Fibroblast of gingiva (primary cell): ENCODE data around the gene THTPA.

Source experiments
- DNase-seq: peaks from one replicate; pipeline ENCODE4 v3.0.0-alpha.2; 2011; ENCODE audit warnings: low read depth

Gene THTPA

DNA sequence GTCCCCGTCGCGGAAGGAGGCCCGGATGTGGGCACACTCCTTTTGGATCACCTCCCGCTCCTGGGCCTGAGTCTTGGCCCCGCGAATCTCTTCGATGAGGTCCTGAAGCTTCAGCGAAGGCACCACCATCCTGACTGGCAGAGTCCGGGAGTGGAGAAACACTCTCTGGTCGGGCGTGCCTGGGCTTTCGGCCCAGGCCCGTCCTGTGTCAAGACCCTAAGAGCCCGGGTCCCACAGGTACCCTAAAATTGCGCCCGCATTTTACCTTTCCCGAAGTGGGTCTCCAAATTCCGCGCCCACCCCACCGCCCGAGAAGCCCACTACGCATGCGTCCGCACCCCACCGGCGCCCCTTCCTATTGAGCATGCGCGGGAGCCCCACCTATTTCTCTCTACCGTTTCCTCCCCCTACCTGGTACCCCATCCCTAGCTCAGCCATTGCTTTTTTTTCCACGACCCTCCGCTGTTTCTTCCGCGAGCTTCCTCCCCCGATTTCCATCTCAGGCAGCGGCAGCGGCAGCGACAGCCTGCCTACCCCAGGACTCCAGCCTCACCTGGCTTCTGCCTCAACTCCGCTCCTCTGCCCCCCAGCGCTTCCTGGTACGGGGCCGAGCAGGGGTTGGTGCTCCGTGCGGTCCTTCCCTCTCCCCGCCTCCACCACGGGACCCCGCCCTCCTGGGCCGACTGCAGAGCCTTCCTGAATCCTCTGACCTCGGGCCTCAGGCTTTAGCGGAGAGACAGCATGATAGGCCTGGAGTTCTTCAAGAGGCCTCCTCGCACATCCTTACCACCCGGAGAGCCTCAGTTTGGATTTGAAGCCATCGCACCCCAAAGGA, 11.3 kb downstream of the THTPA start, which contains the start of gene AP1G2:
Gene AP1G2 (minus strand): TSS at position 606 of the 835 bp plus-strand sequence. CDS start 477 bp downstream, at position 129.
- DNase-seq = peak; percentile 60

DNA sequence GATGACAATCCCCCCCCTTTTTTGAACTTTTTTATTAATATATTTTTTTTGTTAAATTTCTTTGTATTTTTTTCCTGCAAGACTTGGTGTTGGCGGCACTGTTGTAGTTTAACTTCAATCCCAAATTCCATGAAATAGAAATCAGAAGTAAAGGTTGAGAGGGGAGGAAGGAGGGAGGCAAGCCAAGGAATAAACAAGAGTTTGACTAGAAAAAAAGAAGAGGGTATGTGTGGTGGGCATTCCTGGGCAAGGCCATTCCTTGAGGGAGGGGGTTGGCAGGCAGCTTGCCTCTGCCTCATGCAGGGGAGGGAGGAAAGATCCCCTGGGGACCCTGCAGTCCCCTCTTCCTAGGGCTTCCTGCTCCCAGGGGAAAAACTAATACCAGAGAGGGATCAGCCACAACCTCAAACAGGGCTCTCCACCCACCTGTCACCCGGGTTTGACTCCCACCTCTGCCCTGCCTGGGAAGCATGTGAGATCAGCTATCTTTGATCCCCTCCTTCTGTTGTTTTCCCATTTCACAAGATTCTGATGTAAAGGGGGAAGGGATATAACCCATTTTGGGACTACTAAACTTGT, 12.0 kb downstream of the THTPA start:
- DNase-seq = no peak

DNA sequence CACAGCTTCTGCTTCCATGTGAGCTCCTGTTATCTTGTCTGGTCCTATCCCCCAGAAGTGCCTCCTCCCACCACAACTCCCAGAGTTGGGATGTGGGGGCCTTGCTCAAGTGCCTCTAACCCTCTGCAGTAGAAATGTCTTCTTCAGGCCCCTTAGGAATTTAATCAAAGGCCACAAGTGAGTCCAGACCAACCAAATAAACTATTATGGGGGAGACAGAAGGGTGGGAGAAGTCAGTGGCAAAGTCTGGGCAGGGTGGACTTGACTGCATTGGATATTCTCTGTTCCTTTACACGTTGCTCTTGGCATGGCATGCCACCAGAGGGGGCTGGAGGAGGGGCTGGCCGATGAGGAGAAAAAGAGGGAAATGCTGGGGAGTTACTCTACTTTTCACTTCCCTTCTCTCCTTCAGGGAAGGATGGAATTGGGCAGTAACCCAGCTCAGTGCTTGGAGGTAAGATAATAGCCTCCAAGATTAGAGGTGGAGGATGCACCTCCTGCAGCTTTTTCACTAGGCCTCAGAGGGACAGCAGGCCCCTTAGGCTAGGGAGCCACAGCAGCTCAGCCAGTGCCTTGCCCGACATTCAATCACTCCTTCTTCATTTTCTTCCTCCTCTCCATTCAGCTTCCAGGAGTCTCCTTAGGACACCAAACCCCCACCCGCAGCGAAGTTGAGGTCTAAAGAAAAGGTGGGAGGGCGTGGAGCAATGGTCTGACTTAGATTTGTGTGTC, 12.7 kb downstream of the THTPA start:
- no peak for DNase-seq

DNA sequence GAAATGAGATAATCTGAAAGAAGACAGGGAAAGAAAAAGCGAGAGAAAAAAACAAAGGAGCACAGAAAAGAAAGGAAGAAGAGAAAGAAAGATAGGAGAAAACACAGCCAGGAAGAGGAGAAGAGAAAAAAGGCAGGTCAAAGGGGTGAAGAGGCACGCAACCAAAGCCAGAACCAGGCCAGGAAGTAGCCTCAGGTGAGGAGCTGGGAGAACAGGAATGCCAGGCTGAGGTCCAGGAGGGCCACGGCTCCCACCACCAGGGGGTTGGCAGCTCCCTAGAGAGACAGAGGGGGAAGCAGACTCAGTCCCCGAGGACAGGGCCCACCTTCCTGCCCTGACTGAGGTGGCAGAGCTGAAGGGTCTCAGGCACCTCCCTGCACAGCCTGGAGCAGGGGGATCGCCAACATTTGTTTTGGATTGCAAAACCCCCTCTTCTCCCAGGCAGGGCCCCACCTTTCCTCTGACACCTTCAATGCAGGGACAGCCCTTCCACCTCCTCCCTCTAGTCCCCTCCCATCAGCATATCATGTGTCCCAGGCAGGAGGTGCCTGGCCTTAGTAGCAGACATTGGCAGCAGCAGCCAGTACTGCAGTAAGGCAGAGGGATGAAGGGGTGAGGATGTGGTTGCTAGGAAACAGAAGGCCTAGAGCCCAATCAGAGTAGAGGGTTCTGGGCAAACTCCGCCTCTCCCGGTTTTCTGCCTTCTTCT, 13.5 kb downstream of the THTPA start:
- no peak for DNase-seq

DNA sequence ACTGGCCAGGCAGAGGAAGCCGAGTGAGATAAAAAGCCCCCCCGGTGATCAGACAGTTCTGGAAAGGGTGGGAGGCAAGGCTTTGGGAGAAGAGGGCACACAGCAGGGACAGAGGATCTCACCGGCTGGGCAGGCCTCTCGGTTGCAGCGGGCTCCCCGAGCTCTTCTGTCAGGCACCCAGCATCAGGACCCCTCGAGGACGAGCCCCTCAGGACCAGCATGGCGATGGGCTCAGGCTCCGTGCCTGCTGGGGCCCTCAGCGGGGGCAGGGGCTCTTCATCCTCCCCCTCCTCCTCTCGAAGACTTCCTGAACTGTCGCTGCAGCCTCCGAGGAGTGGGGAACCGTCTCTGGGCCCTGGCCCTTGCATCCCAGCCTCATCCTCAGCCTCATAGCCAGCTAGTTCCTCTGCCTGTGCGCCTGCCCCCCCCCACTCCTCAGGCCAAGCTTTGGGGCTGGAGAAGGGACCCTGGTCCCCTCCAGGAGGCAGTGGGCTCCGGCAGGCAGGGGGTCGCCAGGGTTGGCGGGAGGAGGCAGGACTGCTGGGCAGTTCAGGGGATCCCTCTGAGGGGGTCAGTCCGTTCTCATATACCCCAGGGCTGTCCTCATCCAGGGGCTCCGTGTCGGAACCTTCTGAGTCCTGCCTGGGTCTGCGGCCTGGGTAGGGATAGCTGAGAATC, 14.9 kb downstream of the THTPA start:
- DNase-seq = no peak

DNA sequence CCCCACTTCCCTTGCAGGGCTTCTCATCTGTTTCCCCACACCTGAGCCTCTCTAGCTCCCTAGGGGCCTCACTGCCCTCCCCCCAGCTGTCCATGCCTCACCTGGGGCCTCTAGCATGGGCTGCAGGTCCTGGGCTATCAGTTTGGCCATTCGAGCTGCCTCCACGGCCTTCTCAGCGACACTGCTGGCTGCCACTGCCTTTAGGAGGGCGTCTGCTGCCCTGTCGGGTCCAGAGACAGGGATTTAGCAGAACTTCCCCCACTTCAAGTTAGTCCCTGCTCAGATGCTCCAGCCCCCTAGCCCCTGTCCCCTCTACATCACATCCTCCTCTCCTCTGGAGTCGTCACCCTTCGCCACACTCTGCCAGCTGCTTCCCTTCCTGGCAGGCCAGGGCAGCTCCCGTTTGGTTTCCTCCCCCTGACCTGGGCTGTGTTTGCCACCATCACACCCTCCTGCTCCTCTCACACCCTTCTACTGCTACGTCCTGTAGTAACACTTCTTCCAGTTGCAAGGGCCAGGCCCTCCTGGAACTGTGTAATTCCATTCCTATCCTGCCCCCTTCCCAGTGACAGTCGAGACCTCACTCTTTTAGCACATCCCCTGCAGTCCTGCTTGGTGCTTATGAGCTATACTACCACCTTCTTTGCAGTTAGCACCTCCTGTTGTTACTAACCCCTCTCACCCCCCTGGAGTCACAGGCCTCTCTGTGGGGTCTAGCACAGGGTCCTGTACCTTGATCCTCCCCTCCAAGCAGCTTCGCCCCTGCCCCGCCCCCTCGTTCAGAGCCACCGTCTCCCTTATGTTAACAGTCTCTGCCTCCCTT, 15.8 kb downstream of the THTPA start:
- DNase-seq = no peak

DNA sequence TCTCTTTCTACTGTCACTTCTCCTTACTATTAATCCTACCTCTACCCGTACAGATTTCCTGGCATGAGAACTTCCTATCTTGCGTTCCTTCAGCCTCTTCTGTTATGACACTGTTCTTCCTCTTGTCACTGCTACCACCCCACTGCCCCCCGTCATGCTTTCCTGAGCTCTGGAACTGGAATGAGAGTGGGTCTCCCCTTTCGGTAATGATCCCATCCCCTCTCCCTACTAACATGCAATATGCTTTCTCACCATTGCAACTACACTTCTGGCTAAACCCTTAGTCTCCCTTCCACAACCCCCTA, 16.4 kb downstream of the THTPA start:
- no peak for DNase-seq

DNA sequence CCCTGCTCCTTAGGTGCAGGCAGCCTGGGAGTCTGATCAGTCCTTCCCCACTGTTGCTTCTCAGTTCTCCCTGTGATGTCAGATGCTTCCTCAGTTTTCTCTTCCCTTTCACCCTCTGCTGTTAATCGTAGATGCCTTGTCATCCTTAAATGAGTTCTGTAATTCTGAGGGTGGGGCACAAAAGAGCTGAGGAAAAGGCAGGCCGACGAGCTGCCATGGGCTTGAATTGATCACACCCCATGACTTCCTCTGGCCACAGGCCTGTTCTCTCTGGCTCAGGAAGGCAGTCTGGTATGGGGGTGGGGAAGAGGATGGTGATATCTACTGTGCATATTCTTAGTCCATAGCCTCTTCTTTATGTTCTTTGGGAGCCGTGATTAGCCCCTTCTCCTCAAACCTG, 16.8 kb downstream of the THTPA start:
- DNase-seq = no peak

DNA sequence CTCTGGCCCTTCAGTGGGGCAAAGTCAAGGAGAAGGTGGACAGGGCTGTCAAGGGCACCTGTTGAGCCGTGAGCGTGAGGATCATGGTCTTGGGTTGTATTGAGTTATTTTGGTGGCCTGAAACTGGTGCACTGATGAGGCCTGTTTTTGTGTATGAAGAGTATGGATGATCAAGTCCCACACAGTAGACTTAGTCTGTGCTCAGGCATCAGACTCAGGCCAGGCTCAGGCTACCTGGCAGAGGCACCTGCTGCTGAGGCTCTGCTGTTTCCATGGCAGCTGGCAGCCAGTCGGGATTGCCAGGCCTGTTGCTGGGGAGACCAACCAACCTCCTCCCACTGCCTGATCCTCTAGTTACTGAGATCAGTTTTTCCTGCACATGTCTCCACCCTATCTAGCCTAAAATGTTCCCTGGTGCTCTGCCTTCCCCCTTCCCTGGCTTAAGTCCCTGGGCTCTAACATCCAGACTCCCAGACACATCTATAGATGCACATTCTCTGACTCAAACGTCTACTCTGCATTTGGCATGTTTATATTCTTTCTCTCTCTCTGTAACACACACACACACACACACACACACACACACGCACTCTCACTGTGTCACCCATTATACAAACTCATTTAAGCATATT, 17.4 kb downstream of the THTPA start:
- no peak for DNase-seq

DNA sequence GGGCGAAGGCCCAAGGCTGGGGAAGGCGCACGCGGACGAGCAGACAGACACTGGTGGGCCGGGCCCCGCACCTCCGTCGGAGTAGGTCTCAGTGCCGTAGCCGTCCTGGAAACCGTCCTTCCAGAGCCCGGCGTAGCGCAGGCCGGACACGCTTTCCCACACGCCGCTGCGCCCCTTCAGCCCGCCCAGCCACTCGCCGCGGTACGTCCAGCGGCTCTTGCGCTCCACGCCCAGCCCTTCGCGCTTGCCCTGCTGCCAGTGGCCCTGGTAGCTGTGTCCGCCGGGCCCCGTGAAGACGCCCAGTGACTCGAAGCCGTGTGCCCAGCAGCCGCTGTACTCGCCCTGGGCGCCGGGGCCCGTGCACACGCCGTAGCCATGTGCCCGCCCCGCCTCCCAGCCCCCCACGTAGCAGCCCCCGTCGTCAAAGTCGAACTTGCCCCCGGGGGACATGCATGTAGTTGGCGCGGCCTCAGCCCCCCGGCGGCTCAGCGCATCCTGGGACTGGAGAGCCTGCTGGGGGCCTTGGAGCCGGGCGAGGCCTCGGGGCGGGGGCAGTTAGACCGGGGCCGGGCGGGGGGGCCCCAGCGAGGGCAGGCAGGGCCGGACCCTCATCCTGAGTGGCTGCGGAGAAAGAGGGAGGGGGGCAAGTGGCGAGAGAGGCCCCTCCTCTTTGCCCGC, 21.1 kb downstream of the THTPA start:
- DNase-seq = no peak

DNA sequence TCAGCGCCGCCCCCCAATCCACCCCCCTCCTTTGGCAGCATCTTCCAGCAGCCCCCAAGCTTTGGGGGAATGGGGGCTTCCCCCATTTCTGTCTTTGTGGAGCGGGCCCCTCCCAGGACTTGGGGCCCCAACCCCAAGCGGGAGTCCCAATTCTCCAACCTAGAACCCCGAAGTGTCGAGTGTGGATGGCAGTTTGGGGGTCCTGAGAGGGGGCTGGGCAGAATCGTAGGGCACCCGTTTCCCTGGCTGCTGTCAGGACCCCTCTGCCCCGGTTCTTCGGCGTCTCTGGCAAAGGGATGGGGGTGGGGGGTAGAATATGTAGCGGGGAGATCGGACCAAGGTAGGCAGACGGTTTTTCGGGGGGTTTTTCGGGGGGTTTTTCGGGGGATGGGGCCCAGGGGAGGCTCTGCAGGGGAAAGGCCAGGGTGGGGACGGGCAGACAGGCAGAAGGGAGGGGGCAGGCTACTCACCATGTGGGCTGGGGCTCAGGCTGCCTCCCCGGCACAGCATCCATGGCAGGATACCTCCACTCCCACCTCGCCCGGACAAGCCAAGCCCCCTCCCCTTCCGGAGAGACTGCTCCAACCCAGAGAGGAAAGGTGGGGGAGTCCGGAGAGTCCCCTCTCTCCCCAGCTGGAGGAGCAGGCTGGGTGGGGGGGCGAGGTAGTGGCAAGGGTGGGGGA, 21.8 kb downstream of the THTPA start:
- no peak for DNase-seq

DNA sequence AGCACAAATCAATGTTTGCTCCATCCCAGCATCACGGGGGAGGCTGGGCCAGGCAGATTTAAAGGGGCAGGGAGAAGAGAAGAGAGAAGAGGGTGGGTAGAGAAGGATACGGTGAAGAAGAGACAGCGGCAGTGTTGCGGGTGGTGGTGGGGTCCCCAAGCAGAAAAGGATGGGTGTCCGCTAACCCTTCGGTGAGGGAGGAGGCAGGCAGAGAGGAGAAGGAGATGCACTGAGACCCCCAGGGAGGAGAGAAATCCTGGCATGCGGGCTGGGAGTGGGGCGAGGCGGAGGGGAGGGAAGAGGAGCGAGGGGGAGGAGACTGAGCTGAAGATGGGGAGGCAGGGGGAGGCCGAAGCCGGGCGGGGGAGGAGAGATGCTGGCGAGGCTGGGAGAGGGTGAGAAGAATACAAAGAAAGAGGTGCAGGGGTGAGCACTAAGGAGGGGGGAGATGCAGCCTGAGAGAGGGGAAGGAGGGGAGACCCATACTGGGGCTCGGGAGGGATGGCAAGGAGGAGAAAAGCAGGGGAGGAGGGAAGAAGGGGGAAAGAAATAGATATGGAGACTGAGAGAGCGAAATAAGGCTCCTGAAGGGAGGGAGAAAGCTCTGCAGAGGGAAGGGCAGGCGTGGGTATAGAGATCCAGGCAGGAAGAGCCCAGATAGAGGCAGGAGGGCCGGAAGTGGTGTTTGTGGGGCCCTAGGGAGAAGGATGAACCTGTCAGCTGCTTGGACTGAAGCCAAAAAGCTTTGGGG, 22.7 kb downstream of the THTPA start, which contains the start of gene JPH4:
Gene JPH4 (minus strand): TSS at position 231 of the 751 bp plus-strand sequence. CDS start 1,337 bp downstream, outside the sequence.
- no peak for DNase-seq

DNA sequence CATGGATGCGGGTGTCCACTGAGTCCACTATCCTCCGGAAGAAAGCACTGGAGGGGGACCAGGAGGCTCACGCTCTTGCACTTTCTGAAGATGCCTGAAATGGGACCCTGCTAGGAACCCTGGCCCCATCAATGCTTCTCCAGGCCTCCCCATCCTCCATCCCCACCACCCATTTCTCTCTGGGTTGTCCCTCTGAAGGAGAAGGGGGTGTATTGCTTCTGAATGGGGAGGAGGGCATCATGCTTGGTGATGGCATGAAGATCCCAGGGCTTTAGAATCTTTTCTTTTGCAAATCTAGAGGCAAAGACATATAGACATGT, 23.2 kb downstream of the THTPA start:
- no peak for DNase-seq

DNA sequence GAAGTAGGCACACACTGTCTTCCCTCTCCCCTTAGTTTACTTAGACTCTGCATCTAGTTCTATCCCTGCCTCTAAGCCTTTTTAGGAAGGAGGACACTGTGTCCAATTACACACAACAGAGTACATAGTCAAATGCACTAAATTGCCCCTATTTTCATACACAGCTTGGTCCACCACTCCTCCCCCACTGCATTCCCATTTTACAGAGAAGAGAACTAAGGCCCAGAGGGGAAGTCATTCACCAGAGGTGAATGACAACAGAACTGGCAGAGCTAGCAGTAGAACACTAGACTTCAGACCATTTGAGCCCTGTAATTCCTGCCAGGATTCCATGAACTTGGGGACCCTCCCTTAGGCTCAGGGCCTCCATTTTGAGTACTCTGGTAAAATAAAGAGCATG, 23.7 kb downstream of the THTPA start:
- DNase-seq = no peak

DNA sequence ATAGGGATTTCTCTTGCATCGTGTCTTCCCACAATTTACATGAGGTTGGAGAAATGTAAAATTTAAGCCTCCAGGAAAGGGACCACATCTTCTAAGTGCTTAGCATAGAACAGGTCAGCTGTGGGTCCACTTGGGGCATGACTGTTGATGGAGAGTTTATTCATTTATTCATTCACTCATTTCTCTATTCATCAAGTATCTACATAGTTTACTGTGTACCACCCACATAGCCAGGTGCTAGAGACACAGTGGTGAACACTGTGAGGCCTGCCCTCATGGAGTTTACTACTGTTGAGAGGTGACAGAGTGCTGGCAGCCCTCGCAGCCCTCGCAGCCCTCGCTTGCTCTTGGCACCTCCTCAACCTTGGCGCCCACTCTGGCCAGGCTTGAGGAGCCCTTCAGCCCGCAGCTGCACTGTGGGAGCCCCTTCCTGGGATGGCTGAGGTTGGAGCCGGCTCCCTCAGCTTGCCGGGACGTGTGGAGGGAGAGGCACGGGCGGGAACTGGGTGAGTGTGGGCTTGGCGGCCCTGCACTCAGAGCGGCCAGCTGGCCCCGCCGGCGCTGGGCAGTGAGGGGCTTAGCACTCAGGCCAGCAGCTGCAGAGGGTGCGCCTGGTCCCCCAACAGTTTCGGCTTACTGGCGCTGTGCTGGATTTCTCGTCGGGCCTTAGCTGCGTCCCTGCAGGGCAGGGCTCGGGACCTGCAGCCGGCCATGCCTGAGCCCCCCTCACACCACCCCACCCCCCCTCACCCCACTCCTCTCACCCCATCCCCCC, 24.3 kb downstream of the THTPA start:
- DNase-seq = no peak

DNA sequence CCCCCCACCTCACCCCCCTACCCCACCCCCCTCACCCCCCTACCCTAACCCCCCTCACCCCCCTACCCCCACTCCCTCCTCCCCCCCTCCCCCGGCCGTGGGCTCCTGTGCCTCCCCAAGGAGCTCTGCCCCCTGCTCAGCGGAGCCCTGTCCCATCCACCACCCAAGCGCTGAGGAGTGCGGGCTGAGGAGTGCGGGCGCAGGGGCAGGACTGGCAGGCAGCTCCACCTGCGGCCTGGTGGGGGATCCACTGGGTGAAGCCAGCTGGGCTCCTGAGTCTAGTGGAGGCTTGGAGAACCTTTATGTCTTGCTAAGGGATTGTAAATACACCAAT, 24.8 kb downstream of the THTPA start:
- DNase-seq = no peak

DNA sequence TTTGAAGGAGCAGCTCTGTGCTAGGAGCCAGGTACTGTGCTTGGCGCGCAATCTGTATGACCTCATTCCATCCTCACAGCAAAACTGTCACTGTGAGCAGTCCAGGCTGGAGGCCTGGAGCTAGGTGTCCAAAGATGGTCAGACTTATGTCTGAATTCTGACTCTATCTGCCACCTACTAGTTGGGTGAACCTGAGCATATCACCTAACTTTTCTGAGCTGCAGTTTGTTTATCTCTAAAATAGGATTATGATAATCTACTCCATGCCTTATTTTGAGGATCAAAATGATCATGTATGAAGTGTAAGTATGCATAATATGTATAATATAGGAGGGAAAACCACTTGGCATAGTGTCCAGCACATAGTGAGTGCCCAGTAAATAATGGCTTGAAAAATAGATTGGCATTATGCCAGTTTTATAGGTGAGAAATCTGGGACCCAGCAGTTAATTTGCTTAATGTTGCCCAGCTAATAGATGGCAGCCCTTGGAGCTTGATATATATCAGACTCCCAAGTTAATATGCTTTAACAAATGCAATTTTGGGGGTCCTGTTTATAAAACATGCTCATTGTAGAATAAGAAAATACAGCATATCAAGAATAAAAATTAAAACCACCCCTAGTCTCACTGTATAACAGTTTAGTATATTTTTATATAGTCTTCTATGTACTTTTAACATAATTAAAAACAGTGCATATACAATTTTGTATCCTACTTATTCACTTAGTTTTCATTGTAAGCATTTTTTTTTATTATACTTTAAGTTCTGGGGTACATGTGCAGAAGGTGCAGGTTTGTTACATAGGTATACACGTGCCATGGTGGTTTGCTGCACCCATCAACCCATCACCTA, 27.1 kb downstream of the THTPA start:
- no peak for DNase-seq
